H1 (cell line): ENCODE results near the gene TPPP. TPM values are rescaled to one million over a fixed set of nuclear protein-coding genes. Genes with fewer than 3 reads are reported as not detected.

Experiments used
- CTCF ChIA-PET: fragments of 300-600 bp; sonication (Branson Sonifier 250); formaldehyde crosslinking; loops from one replicate; lab custom pipeline; 2021; ENCODE audit not compliant: partially characterized antibody; lab: Charles Lee
- POLR2A ChIA-PET: fragments of 300-600 bp; sonication (Branson Sonifier 250); formaldehyde crosslinking; loops from one replicate; lab custom pipeline; 2021; ENCODE audit warnings: inconsistent platforms; ENCODE audit not compliant: partially characterized antibody; lab: Charles Lee
- DNase-seq, 2 experiments: peaks; one replicate each; pipeline versions ENCODE4 v3.0.0 to v3.0.0-alpha.2; 2010 to 2022; ENCODE audit warnings: low spot score in 2 of 2, low read depth in 1 of 2, mixed read lengths in 1 of 2
- FAIRE-seq: peaks from 2 replicates; lab custom pipeline; 2011; peaks lifted over from hg19 to GRCh38; lab: Jason Lieb, UNC
- H2AFZ ChIP-seq: 2 replicates; pipeline ENCODE4 v1.8.1; 2012; ENCODE audit warnings: low read length, inconsistent platforms
- H2AK5ac ChIP-seq: 2 replicates; pipeline ENCODE4 v1.6.1; 2013; ENCODE audit warnings: low read depth, low read length
- H2BK120ac ChIP-seq: replicated peaks from 2 replicates; pipeline ENCODE3; 2013; ENCODE audit warnings: low read depth, low read length, inconsistent platforms
- H2BK12ac ChIP-seq: 2 replicates; pipeline ENCODE4 v1.6.1; 2013; ENCODE audit warnings: low read depth, low read length
- H2BK15ac ChIP-seq: 2 replicates; pipeline ENCODE4 v1.6.1; 2013; ENCODE audit warnings: low read length
- H2BK20ac ChIP-seq: 2 replicates; pipeline ENCODE4 v1.6.1; 2013; ENCODE audit warnings: low read length
- H2BK5ac ChIP-seq: 2 replicates; pipeline ENCODE4 v1.6.1; 2013; ENCODE audit warnings: low read depth, low read length
- H3K14ac ChIP-seq: 2 replicates; pipeline ENCODE4 v1.6.1; 2013; ENCODE audit warnings: inconsistent platforms; ENCODE audit not compliant: insufficient read length
- H3K18ac ChIP-seq: 2 replicates; pipeline ENCODE4 v1.6.1; 2013; ENCODE audit warnings: low read length; ENCODE audit errors: extremely low read depth
- H3K23ac ChIP-seq: 2 replicates; pipeline ENCODE4 v1.6.1; 2013; ENCODE audit warnings: inconsistent platforms; ENCODE audit not compliant: insufficient read length
- H3K23me2 ChIP-seq: 2 replicates; pipeline ENCODE4 v1.6.1; 2013; ENCODE audit warnings: low read depth, low read length
- H3K27ac ChIP-seq: 2 replicates; pipeline ENCODE4 v1.6.1; 2011; ENCODE audit warnings: low read depth, low read length, inconsistent platforms
- H3K27me3 ChIP-seq, 4 experiments: replicated peaks in 1 of 4; 1 replicate in 1 of 4; 2 replicates in 3 of 4; pipeline versions ENCODE4 v1.6.1 to v1.8.1; 2011 to 2013; ENCODE audit warnings: low read length in 3 of 4, mild to moderate bottlenecking in 3 of 4, inconsistent platforms in 2 of 4, mixed read lengths in 2 of 4, moderate library complexity in 1 of 4; ENCODE audit not compliant: control insufficient read depth in 3 of 4, insufficient read depth in 3 of 4; ENCODE audit errors: extremely low read depth in 1 of 4
- H3K36me3 ChIP-seq, 4 experiments: 2 replicates each; pipeline versions ENCODE4 v1.6.1 to v1.8.1; 2011 to 2013; ENCODE audit warnings: mild to moderate bottlenecking in 4 of 4, low read length in 3 of 4, moderate library complexity in 2 of 4, control low read depth in 1 of 4, inconsistent platforms in 1 of 4; ENCODE audit not compliant: insufficient read depth in 4 of 4, control insufficient read depth in 2 of 4
- H3K4ac ChIP-seq: replicated peaks from 2 replicates; pipeline ENCODE3; 2013; ENCODE audit warnings: low read length, low read depth, mixed read lengths, inconsistent platforms; ENCODE audit not compliant: insufficient read length
- H3K4me1 ChIP-seq, 4 experiments: replicated peaks in 1 of 4; 1 replicate in 1 of 4; 2 replicates in 3 of 4; pipeline versions ENCODE4 v1.6.1 to v1.8.1; 2011 to 2013; ENCODE audit warnings: low read length in 3 of 4, inconsistent platforms in 2 of 4, mixed read lengths in 1 of 4; ENCODE audit not compliant: insufficient read depth in 4 of 4, control insufficient read depth in 3 of 4
- H3K4me2 ChIP-seq, 2 experiments: 2 replicates each; pipeline versions ENCODE4 v1.6.1 to v1.8.1; 2011 to 2013; ENCODE audit warnings: low read depth in 2 of 2, low read length in 2 of 2, control low read depth in 1 of 2, inconsistent platforms in 1 of 2, mild to moderate bottlenecking in 1 of 2; ENCODE audit not compliant: insufficient read depth in 1 of 2
- H3K4me3 ChIP-seq, 4 experiments: fragments of 200-600, 300-600 bp in 1 of 4; sonication (generic), shearing (Covaris generic), sonication (Bioruptor Twin) in 1 of 4; 2 replicates each; pipeline versions ENCODE4 v1.5.1 to v1.8.1; 2011 to 2016; ENCODE audit warnings: low read length in 4 of 4, low read depth in 3 of 4, control low read depth in 2 of 4, inconsistent platforms in 2 of 4, mild to moderate bottlenecking in 2 of 4, mixed read lengths in 1 of 4, moderate library complexity in 1 of 4; ENCODE audit not compliant: insufficient read depth in 2 of 4; ENCODE audit errors: extremely low read depth in 1 of 4
- H3K56ac ChIP-seq: replicated peaks from 2 replicates; pipeline ENCODE3; 2013; ENCODE audit warnings: low read depth, mild to moderate bottlenecking, mixed read lengths, low read length, inconsistent platforms; ENCODE audit not compliant: insufficient read length
- H3K79me1 ChIP-seq: 2 replicates; pipeline ENCODE4 v1.6.1; 2013; ENCODE audit warnings: low read depth, low read length, control low read depth
- H3K79me2 ChIP-seq, 2 experiments: 2 replicates each; pipeline versions ENCODE4 v1.6.1 to v1.8.1; 2012 to 2013; ENCODE audit warnings: low read length in 2 of 2, mild to moderate bottlenecking in 2 of 2, inconsistent platforms in 1 of 2; ENCODE audit not compliant: insufficient read depth in 2 of 2, control insufficient read depth in 1 of 2
- H3K9ac ChIP-seq, 4 experiments: replicated peaks in 1 of 4; 1 replicate in 1 of 4; 2 replicates in 3 of 4; pipeline versions ENCODE4 v1.6.1 to v1.8.1; 2011 to 2013; ENCODE audit warnings: low read depth in 3 of 4, low read length in 3 of 4, control low read depth in 2 of 4, mild to moderate bottlenecking in 2 of 4, moderate library complexity in 2 of 4, inconsistent platforms in 1 of 4; ENCODE audit errors: extremely low read depth in 1 of 4
- H3K9me3 ChIP-seq, 2 experiments: 2 replicates each; pipeline versions ENCODE4 v1.6.1 to v1.8.1; 2012 to 2013; ENCODE audit warnings: mild to moderate bottlenecking in 2 of 2, moderate library complexity in 2 of 2, control low read depth in 1 of 2, inconsistent platforms in 1 of 2, low read depth in 1 of 2, low read length in 1 of 2, mixed read lengths in 1 of 2; ENCODE audit not compliant: insufficient read depth in 2 of 2
- H4K20me1 ChIP-seq, 2 experiments: replicated peaks in 1 of 2; 2 replicates each; pipeline versions ENCODE3 to v1.8.1; 2011 to 2013; ENCODE audit warnings: inconsistent platforms in 2 of 2, low read length in 2 of 2, mild to moderate bottlenecking in 1 of 2; ENCODE audit not compliant: insufficient read depth in 2 of 2, control insufficient read depth in 1 of 2
- H4K5ac ChIP-seq: 2 replicates; pipeline ENCODE4 v1.6.1; 2013; ENCODE audit warnings: low read length, low read depth, mixed read lengths, inconsistent platforms; ENCODE audit not compliant: insufficient read length
- H4K8ac ChIP-seq: 2 replicates; pipeline ENCODE4 v1.8.0; 2013; ENCODE audit warnings: mild to moderate bottlenecking, moderate library complexity, low read length, inconsistent platforms; ENCODE audit not compliant: insufficient read depth; ENCODE audit errors: extremely low read depth
- H4K91ac ChIP-seq: replicated peaks from 2 replicates; pipeline ENCODE3; 2013; ENCODE audit warnings: low read length, mixed read lengths, inconsistent platforms; ENCODE audit not compliant: insufficient read length
- BCL11A ChIP-seq, 2 experiments: IDR thresholded peaks; one replicate each; pipeline ENCODE4 v1.6.1; 2011; ENCODE audit warnings: low read depth in 2 of 2, low read length in 2 of 2, mild to moderate bottlenecking in 2 of 2
- BRCA1 ChIP-seq: IDR thresholded peaks from 2 replicates; pipeline ENCODE4 v1.6.1; 2012; ENCODE audit warnings: low read depth, low read length, improper control_type of control experiment
- CBX5 ChIP-seq: fragments of 300-800, 300-1000 bp; sonication (generic); IDR thresholded peaks from 2 replicates; pipeline ENCODE4 v1.7.1; 2016; ENCODE audit warnings: antibody characterized with exemption, low read length, low read depth
- RBBP5 ChIP-seq: IDR thresholded peaks from 2 replicates; pipeline ENCODE4 v1.7.1; 2012; ENCODE audit warnings: low read depth, mild to moderate bottlenecking, inconsistent platforms, low read length, moderate library complexity, borderline replicate concordance
- SIN3A ChIP-seq, 2 experiments: IDR thresholded peaks in 1 of 2; conservative IDR thresholded peaks in 1 of 2; 2 replicates each; pipeline ENCODE4 v1.6.1; 2011 to 2012; ENCODE audit warnings: low read length in 2 of 2, improper control_type of control experiment in 1 of 2, low read depth in 1 of 2, mild to moderate bottlenecking in 1 of 2
- SP1 ChIP-seq: IDR thresholded peaks from 2 replicates; pipeline ENCODE4 v1.6.1; 2011; ENCODE audit warnings: low read depth, low read length
- SP4 ChIP-seq: IDR thresholded peaks from 2 replicates; pipeline ENCODE4 v1.6.1; 2012; ENCODE audit warnings: low read length, inconsistent platforms
- SUZ12 ChIP-seq: fragments of 200-600 bp; sonication (generic); IDR thresholded peaks from 2 replicates; pipeline ENCODE4 v1.6.1; 2012; ENCODE audit warnings: mild to moderate bottlenecking, inconsistent platforms, low read length, moderate library complexity, mixed read lengths
- WGBS, 2 experiments: shearing (Covaris generic) in 1 of 2; methylation state at CpG; one replicate each; pipeline versions ENCODE4 v1.1.6 to v1.1.7; 2013 to 2015; ENCODE audit warnings: low lambda C conversion rate in 2 of 2, mixed read lengths in 2 of 2, inconsistent platforms in 1 of 2, low coverage in 1 of 2, missing lambda C conversion rate in 1 of 2; ENCODE audit not compliant: insufficient replicate concordance in 2 of 2, insufficient coverage in 1 of 2, insufficient read length in 1 of 2; ENCODE audit errors: extremely low coverage in 1 of 2, missing lambda C conversion rate in 1 of 2; 5-methylcytosine and 5-hydroxymethylcytosine counted together
- polyA plus RNA-seq, 7 experiments: library from polyadenylated mRNA; depleted of rRNA in 3 of 7; stranded (reverse) in 5 of 7; unstranded in 2 of 7; fragments of >200 nt in 5 of 7; fragments of 200-250 nt in 2 of 7; gene quantifications; 1 replicate in 5 of 7; 2 replicates in 1 of 7; 4 replicates in 1 of 7; pipeline versions ENCODE4 v1.2.1 to v1.2.3, GENCODE V29; 2011 to 2013; ENCODE audit warnings: missing spikeins in 2 of 7, mixed read lengths in 2 of 7
- total RNA-seq: library from RNA; stranded (reverse); fragmentation: NEBNext Ultra II Directional; extraction: Animal tissue kit (Norgen Biotek cat#: 25700); gene quantifications from 2 replicates; pipeline ENCODE4 v1.2.1, GENCODE V29; 2021
- TF ChIP-seq, protein P1 (sequence below): IDR thresholded peaks from 2 replicates; pipeline ENCODE4 v1.6.1; 2011; ENCODE audit warnings: low read length, improper control_type of control experiment
- TF ChIP-seq, protein P2 (sequence below): IDR thresholded peaks from 2 replicates; pipeline ENCODE4 v1.6.1; 2012; ENCODE audit warnings: inconsistent platforms

TPPP gene
- total and polyA plus RNA-seq, 2 of the 8 experiments (the other 6 are each of a cell fraction or from before 2014, with no cell fraction given) = 0.36 to 0.93 TPM

DNA sequence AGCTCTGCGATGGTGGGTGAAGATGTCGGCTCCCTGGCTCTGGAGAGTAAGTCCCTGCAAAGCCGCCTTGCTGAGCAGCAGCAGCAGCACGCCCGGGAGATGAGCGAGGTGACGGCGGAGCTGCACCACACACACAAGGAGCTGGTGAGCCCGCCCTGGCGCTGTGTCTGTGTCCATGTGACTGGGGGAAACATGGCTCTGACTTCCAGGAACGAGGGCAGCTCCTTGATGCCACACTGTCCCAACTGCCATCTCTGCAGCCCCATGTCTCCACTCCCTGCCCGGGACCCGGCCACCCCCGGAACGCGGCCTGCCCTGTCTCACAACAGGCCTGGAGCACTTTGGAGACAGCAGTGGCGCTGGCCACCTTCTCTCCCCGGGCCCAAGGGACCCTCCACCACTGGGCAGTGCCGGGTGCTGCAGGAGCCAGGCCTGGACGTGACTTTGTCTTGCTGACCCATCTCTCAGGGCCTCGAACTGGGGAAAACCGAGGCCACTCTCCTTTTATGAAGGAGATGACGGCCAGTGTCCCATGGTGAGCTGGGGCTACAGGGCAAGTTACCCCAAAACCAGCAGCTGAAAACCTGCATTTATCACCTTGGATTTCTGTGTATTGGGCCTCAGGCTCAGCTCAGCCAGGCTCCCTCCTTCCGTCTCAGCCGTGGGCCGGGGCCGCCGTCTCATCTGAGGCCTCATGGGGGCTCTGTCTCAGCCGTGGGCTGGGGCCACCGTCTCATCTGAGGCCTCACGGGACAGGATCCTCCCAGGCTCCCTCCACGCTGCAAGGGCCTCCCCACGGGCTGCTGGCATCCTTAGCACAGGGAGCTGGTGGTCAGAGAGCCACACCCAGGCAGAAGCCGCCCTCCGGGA lies 52.5 kb downstream of the TPPP start:
- WGBS, 2 experiments = 89% methylated on average over 26 of the region's 35 CpGs; no CpG with 5 or more reads in 1 of the 2 experiments
- no peaks in the 10 kb centered on the region for H3K9me3 ChIP-seq
- no peak overlapping the region for H3K18ac ChIP-seq
- no peak overlapping the region for H4K8ac ChIP-seq
- H2AK5ac ChIP-seq = no peak overlapping the region
- H3K79me1 ChIP-seq = no peaks in the 10 kb centered on the region
- H3K4ac ChIP-seq = no peak overlapping the region
- H3K23ac ChIP-seq = no peak overlapping the region
- no peak overlapping the region for H3K9ac ChIP-seq
- H3K56ac ChIP-seq = no peak overlapping the region
- H3K36me3 ChIP-seq = peaks cover 13 to 51% (median 37%) of the 10 kb centered on the region in 4 experiments
- CTCF ChIA-PET = interaction anchor here (1.3 to 1.6 kb wide), 3 partner anchors 16 to 30 kb away, joined by 3 to 4 read pairs (median 3); no protein-coding TSS in a partner anchor
- no peaks in the 10 kb centered on the region for H3K27me3 ChIP-seq
- no peak overlapping the region for H2BK12ac ChIP-seq
- no peak overlapping the region for H3K14ac ChIP-seq
- H2BK15ac ChIP-seq = no peak overlapping the region
- no peak overlapping the region for H4K5ac ChIP-seq
- POLR2A ChIA-PET = interaction anchor here (0.9 to 1.8 kb wide), 2 partner anchors 12 to 15 kb away, joined by 4 to 12 read pairs; no protein-coding TSS in a partner anchor
- H3K23me2 ChIP-seq = no peaks in the 10 kb centered on the region
- DNase-seq = peak in 1 of 2 experiments; percentile 31
- no peaks in the 10 kb centered on the region for H3K79me2 ChIP-seq
- H4K20me1 ChIP-seq = peaks cover 0 to 12% of the 10 kb centered on the region in 2 experiments
- FAIRE-seq = no peak
- no peak overlapping the region for H2BK20ac ChIP-seq
- no peak overlapping the region for H2BK120ac ChIP-seq
- no peaks in the 10 kb centered on the region for H3K4me1 ChIP-seq
- H2AFZ ChIP-seq = no peak overlapping the region
- no peak overlapping the region for H2BK5ac ChIP-seq
- no peak overlapping the region for H3K4me2 ChIP-seq
- no peak overlapping the region for H3K27ac ChIP-seq
- H4K91ac ChIP-seq = no peak overlapping the region
- no peak overlapping the region for H3K4me3 ChIP-seq
- TF ChIP-seq BRCA1 (no peak), SP1 (no peak), SIN3A (conservative IDR thresholded peaks at IDR 0.05 in 1 of 2, IDR thresholded peaks at IDR 0.05 in 1 of 2; ENCODE audit: low read depth in 1 of 2, low read length in 2 of 2) (no peak), BCL11A (IDR thresholded peaks at IDR 0.05; ENCODE audit: low read depth in 2 of 2, low read length in 2 of 2) (no peak), CBX5 (no peak), SP4 (no peak), RBBP5 (no peak), SUZ12 (no peak)
- TF ChIP-seq, protein P1, sequence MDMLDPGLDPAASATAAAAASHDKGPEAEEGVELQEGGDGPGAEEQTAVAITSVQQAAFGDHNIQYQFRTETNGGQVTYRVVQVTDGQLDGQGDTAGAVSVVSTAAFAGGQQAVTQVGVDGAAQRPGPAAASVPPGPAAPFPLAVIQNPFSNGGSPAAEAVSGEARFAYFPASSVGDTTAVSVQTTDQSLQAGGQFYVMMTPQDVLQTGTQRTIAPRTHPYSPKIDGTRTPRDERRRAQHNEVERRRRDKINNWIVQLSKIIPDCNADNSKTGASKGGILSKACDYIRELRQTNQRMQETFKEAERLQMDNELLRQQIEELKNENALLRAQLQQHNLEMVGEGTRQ = no peak
- TF ChIP-seq, protein P2, sequence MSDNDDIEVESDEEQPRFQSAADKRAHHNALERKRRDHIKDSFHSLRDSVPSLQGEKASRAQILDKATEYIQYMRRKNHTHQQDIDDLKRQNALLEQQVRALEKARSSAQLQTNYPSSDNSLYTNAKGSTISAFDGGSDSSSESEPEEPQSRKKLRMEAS = no peak
